ENCODE data around the gene NTRK3.

NTRK3 gene

DNA sequence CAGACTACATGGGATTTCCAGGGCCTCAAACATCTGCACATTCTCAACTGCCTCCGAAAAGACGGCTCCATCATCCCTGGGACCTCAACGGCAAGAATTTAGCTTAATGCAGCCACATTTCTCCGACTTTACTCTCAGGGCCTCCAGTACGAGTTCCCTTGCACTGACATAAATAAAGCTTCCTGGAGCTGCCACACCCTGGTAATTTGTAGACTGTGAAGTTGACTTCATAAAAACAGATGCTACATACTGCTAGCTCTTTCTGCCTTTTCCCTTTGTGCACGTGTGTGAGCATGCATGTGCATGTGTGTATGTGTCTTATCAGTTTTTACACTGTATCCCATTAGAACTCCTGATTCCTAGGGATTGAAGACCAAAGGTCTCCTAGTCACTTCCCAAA, 122.7 kb downstream of the NTRK3 start:
- H3K9me3 ChIP-seq (ENCODE audit: severe bottlenecking) = no peaks in the 10 kb centered on the region
- DNase-seq (ENCODE audit: low spot score) (no peak), ATAC-seq (ENCODE audit: low read depth) (no peak)
- no peaks in the 10 kb centered on the region for H3K4me1 ChIP-seq (ENCODE audit: insufficient read depth, poor library complexity, severe bottlenecking)
- H3K4me3 ChIP-seq (ENCODE audit: severe bottlenecking) = no peak overlapping the region
- peaks cover 6% of the 10 kb centered on the region for H3K27me3 ChIP-seq (ENCODE audit: insufficient read depth, poor library complexity, severe bottlenecking)
- TF ChIP-seq, protein P1, sequence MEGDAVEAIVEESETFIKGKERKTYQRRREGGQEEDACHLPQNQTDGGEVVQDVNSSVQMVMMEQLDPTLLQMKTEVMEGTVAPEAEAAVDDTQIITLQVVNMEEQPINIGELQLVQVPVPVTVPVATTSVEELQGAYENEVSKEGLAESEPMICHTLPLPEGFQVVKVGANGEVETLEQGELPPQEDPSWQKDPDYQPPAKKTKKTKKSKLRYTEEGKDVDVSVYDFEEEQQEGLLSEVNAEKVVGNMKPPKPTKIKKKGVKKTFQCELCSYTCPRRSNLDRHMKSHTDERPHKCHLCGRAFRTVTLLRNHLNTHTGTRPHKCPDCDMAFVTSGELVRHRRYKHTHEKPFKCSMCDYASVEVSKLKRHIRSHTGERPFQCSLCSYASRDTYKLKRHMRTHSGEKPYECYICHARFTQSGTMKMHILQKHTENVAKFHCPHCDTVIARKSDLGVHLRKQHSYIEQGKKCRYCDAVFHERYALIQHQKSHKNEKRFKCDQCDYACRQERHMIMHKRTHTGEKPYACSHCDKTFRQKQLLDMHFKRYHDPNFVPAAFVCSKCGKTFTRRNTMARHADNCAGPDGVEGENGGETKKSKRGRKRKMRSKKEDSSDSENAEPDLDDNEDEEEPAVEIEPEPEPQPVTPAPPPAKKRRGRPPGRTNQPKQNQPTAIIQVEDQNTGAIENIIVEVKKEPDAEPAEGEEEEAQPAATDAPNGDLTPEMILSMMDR (IDR thresholded peaks at IDR 0.05; ENCODE audit: poor library complexity, severe bottlenecking) = no peak
- H3K36me3 ChIP-seq (ENCODE audit: low read depth) = no peaks in the 10 kb centered on the region
- no peak overlapping the region for H3K27ac ChIP-seq (ENCODE audit: poor library complexity, severe bottlenecking)

DNA sequence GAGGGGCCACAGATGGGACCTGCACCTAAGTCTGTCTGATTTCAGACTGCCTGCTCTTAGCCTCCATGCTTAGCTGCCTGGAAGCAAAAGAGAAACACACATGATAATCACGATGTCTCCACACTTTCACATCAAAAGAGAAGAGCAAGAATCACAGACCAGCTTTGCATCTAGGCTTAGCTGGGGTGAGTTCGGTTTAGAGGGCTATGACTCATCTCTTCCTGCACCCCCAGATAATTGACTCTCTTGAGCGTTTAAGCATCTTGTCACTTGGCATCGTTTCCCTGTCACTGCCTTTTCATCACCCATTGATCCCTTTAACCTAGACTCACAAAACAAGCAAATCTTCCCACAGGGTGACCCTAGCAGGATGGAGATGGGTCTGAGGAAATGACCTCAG, 124.0 kb downstream of the NTRK3 start:
- Histone ChIP-seq H3K9me3 (ENCODE audit: severe bottlenecking) (no peaks in the 10 kb centered on the region), H3K27ac (ENCODE audit: poor library complexity, severe bottlenecking) (no peak overlapping the region), H3K4me1 (ENCODE audit: insufficient read depth, poor library complexity, severe bottlenecking) (no peaks in the 10 kb centered on the region), H3K4me3 (ENCODE audit: severe bottlenecking) (no peak overlapping the region), H3K36me3 (ENCODE audit: low read depth) (no peaks in the 10 kb centered on the region), H3K27me3 (ENCODE audit: insufficient read depth, poor library complexity, severe bottlenecking) (peaks cover 6% of the 10 kb centered on the region)
- DNase-seq (ENCODE audit: low spot score) = no peak
- no peak for ATAC-seq (ENCODE audit: low read depth)
- TF ChIP-seq, protein P1 (IDR thresholded peaks at IDR 0.05; ENCODE audit: poor library complexity, severe bottlenecking) = no peak

DNA sequence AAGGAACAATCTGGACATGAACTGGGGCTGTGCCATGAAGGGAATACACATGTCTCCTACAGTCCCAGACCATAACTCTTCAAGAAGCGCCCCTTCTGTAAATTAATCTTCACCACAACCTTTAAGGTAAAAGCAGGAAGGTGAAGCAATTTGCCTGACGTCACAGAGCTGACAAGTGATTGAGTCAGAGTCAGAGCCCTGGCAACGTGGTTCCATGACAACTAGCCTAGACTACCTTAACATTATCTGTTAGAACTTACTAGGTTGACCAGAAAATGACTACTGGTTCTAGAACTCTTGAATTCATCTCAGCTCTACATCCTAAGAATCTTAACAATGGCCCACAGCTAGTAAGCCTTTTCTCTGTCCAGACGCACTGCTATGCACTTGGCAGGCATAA, 124.6 kb downstream of the NTRK3 start:
- ATAC-seq (ENCODE audit: low read depth) (peak; percentile 72), DNase-seq (ENCODE audit: low spot score) (no peak)
- TF ChIP-seq, protein P1 (IDR thresholded peaks at IDR 0.05; ENCODE audit: poor library complexity, severe bottlenecking) = no peak
- Histone ChIP-seq H3K27me3 (ENCODE audit: insufficient read depth, poor library complexity, severe bottlenecking) (peaks cover 6% of the 10 kb centered on the region), H3K9me3 (ENCODE audit: severe bottlenecking) (no peaks in the 10 kb centered on the region), H3K36me3 (ENCODE audit: low read depth) (no peaks in the 10 kb centered on the region), H3K4me3 (ENCODE audit: severe bottlenecking) (no peak overlapping the region), H3K27ac (ENCODE audit: poor library complexity, severe bottlenecking) (no peak overlapping the region), H3K4me1 (ENCODE audit: insufficient read depth, poor library complexity, severe bottlenecking) (no peaks in the 10 kb centered on the region)

DNA sequence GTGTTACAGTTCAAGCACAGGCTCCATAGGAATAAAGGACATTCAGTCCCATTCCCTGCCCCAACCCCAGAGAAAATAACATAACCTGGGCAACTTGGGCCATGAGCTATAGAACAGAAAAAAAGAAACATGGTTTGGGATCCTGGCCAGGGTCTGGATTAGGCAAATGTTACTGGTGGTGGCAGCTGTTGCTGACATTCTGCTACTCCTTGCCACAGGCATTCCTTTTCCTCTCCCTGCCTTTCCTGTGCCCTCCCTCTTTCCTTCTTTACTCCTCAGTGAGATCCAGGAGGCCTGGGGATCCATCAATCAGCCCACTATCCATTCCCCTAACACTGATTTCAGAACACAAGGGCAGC, 129.1 kb downstream of the NTRK3 start:
- TF ChIP-seq, protein P1 (IDR thresholded peaks at IDR 0.05; ENCODE audit: poor library complexity, severe bottlenecking) = no peak
- no peak overlapping the region for H3K4me3 ChIP-seq (ENCODE audit: severe bottlenecking)
- no peak overlapping the region for H3K27ac ChIP-seq (ENCODE audit: poor library complexity, severe bottlenecking)
- DNase-seq (ENCODE audit: low spot score) = no peak
- H3K27me3 ChIP-seq (ENCODE audit: insufficient read depth, poor library complexity, severe bottlenecking) = peaks cover 19% of the 10 kb centered on the region
- H3K36me3 ChIP-seq (ENCODE audit: low read depth) = no peaks in the 10 kb centered on the region
- no peak for ATAC-seq (ENCODE audit: low read depth)
- no peaks in the 10 kb centered on the region for H3K9me3 ChIP-seq (ENCODE audit: severe bottlenecking)
- no peaks in the 10 kb centered on the region for H3K4me1 ChIP-seq (ENCODE audit: insufficient read depth, poor library complexity, severe bottlenecking)

DNA sequence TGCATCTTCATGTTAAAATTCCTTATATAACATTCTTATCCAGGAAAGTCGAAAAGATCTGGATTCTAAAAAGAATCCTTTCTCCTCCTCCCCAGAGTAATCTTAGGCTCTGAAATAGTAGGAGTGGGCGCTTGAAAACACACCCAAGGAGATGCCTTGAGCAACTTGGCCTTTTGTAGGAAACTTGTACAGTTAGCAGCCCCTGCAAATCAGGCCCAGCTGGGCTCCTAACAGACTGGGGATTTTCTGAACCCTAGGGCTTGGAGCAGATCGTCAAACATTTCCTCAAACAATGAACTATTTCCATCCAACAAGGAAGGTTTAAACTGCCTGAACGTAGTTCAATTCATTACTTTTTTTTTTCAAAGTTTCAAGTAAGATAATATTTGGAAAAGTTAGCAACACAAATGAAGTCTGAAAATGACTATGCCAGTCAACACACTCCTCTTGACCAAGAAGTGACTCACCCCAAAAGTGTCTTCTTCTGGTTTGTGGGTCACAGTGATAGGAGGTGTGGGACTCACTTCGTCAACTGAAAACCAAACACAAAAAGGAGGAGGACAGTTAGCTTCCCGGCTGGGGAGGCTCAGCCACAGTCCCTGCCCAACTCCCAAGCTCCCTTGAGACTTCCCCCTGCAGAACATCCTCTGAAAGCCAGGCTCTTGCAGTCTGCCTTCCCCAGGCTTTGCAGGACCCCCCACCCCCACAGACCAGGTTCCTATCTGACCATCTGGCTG, 129.7 kb downstream of the NTRK3 start:
- no peak for DNase-seq (ENCODE audit: low spot score)
- TF ChIP-seq, protein P1 (IDR thresholded peaks at IDR 0.05; ENCODE audit: poor library complexity, severe bottlenecking) = no peak
- Histone ChIP-seq H3K27me3 (ENCODE audit: insufficient read depth, poor library complexity, severe bottlenecking) (peaks cover 24% of the 10 kb centered on the region), H3K4me1 (ENCODE audit: insufficient read depth, poor library complexity, severe bottlenecking) (no peaks in the 10 kb centered on the region), H3K4me3 (ENCODE audit: severe bottlenecking) (no peak overlapping the region), H3K27ac (ENCODE audit: poor library complexity, severe bottlenecking) (no peak overlapping the region), H3K36me3 (ENCODE audit: low read depth) (no peaks in the 10 kb centered on the region), H3K9me3 (ENCODE audit: severe bottlenecking) (no peaks in the 10 kb centered on the region)
- no peak for ATAC-seq (ENCODE audit: low read depth)

Data from RWPE2 (cell line).